HepG2 (cell line): ENCODE results near the gene ABL2. TPM values are rescaled to one million over a fixed set of nuclear protein-coding genes. Genes with fewer than 3 reads are reported as not detected.
A peak's percentile ranks its signal among the peaks of the same experiment; 100 is the strongest.

ENCODE experiments used
- ATF7 ChIP-seq, 2 experiments: fragments of 450-650 bp in 1 of 2; sonication (generic) in 1 of 2; formaldehyde crosslinking in 1 of 2; IDR thresholded peaks; 2 replicates each; pipeline versions ENCODE4 v1.4.0 to v1.6.1; 2016 to 2020; ENCODE audit warnings: antibody characterized with exemption in 1 of 2, mild to moderate bottlenecking in 1 of 2, missing genetic modification reagents in 1 of 2
- CERS6 ChIP-seq: sonication (generic); formaldehyde crosslinking; IDR thresholded peaks from 2 replicates; pipeline ENCODE4 v1.5.0; 2020; ENCODE audit warnings: missing genetic modification reagents
- ESRRA ChIP-seq: sonication (generic); formaldehyde crosslinking; IDR thresholded peaks from 2 replicates; pipeline ENCODE4 v1.5.1; 2020; ENCODE audit warnings: mild to moderate bottlenecking, low read depth, missing genetic modification reagents
- FUBP1 ChIP-seq: sonication (generic); formaldehyde crosslinking; IDR thresholded peaks from 2 replicates; pipeline ENCODE4 v1.5.1; 2020; ENCODE audit warnings: missing genetic modification reagents, mild to moderate bottlenecking, borderline replicate concordance
- GABPA ChIP-seq, 2 experiments: IDR thresholded peaks; 2 replicates each; pipeline ENCODE4 v1.6.1; 2011 to 2016; ENCODE audit warnings: low read depth in 2 of 2, low read length in 1 of 2, missing biosample characterization in 1 of 2, missing genetic modification characterization in 1 of 2
- GTF3A ChIP-seq: sonication (generic); formaldehyde crosslinking; conservative IDR thresholded peaks from 2 replicates; pipeline ENCODE4 v1.4.0; 2020; ENCODE audit warnings: mild to moderate bottlenecking, missing genetic modification reagents
- IKZF4 ChIP-seq: sonication (generic); formaldehyde crosslinking; IDR thresholded peaks from 2 replicates; pipeline ENCODE4 v1.5.1; 2020; ENCODE audit warnings: borderline replicate concordance, mild to moderate bottlenecking, low read depth, missing genetic modification reagents; ENCODE audit errors: not compliant biosample characterization
- KDM1A ChIP-seq: IDR thresholded peaks from 2 replicates; pipeline ENCODE4 v1.6.1; 2016; ENCODE audit warnings: missing compliant biosample characterization
- MYNN ChIP-seq: sonication (generic); formaldehyde crosslinking; IDR thresholded peaks from 2 replicates; pipeline ENCODE4 v1.4.0; 2020; ENCODE audit warnings: mild to moderate bottlenecking, low read depth, missing genetic modification reagents
- MZF1 ChIP-seq: sonication (generic); formaldehyde crosslinking; IDR thresholded peaks from 2 replicates; pipeline ENCODE4 v1.8.1; 2023; ENCODE audit warnings: mild to moderate bottlenecking, missing genetic modification reagents, borderline replicate concordance
- NCOR1 ChIP-seq: fragments of 200-600 bp; sonication (generic); IDR thresholded peaks from 2 replicates; pipeline ENCODE4 v1.7.0; 2017; ENCODE audit warnings: antibody characterized with exemption, low read length, borderline replicate concordance
- PLRG1 ChIP-seq: fragments of 450-650 bp; conservative IDR thresholded peaks from 2 replicates; pipeline ENCODE4 v1.6.1; 2016
- SALL2 ChIP-seq: sonication (generic); formaldehyde crosslinking; IDR thresholded peaks from 2 replicates; pipeline ENCODE4 v1.8.1; 2023; ENCODE audit warnings: mild to moderate bottlenecking, missing genetic modification reagents, inconsistent platforms
- SP5 ChIP-seq: IDR thresholded peaks from 2 replicates; pipeline ENCODE4 v1.6.1; 2016; ENCODE audit warnings: low read depth, borderline replicate concordance
- STAT6 ChIP-seq: sonication (generic); formaldehyde crosslinking; IDR thresholded peaks from 2 replicates; pipeline ENCODE4 v1.4.0; 2020; ENCODE audit warnings: missing genetic modification reagents, mild to moderate bottlenecking, borderline replicate concordance
- TAF1 ChIP-seq: sonication (generic); formaldehyde crosslinking; IDR thresholded peaks from 2 replicates; pipeline ENCODE4 v1.4.0; 2020; ENCODE audit warnings: missing genetic modification reagents
- YEATS4 ChIP-seq: sonication (generic); formaldehyde crosslinking; IDR thresholded peaks from 2 replicates; pipeline ENCODE4 v1.4.0; 2020; ENCODE audit warnings: missing genetic modification reagents, borderline replicate concordance
- ZHX1 ChIP-seq: sonication (generic); formaldehyde crosslinking; IDR thresholded peaks from 2 replicates; pipeline ENCODE4 v1.8.1; 2022; ENCODE audit warnings: low read depth, mild to moderate bottlenecking, missing genetic modification reagents
- ZNF20 ChIP-seq: sonication (generic); formaldehyde crosslinking; IDR thresholded peaks from 2 replicates; pipeline ENCODE4 v1.4.0; 2020; ENCODE audit warnings: mild to moderate bottlenecking, moderate library complexity, missing genetic modification reagents
- ZNF33B ChIP-seq: sonication (generic); formaldehyde crosslinking; IDR thresholded peaks from 2 replicates; pipeline ENCODE4 v1.5.1; 2020; ENCODE audit warnings: mild to moderate bottlenecking, missing genetic modification reagents
- ZNF879 ChIP-seq: sonication (generic); formaldehyde crosslinking; IDR thresholded peaks from 2 replicates; pipeline ENCODE4 v1.8.1; 2023; ENCODE audit warnings: missing genetic modification reagents
- polyA plus RNA-seq, 8 experiments: library from polyadenylated mRNA; depleted of rRNA in 3 of 8; stranded (reverse) in 7 of 8; unstranded in 1 of 8; fragments of >200 nt; fragmentation: Illumina TruSeq in 4 of 8; extraction: Trizol in 4 of 8; gene quantifications; 2 replicates each; pipeline versions ENCODE4 v1.2.1 to v1.2.3, GENCODE V29; 2011 to 2016; ENCODE audit warnings: low read depth in 4 of 8, missing spikeins in 1 of 8, mixed read lengths in 1 of 8; ENCODE audit not compliant: insufficient read depth in 1 of 8
- total RNA-seq, 5 experiments: library from RNA; depleted of rRNA; stranded (reverse); fragments of >200 nt; fragmentation: Illumina TruSeq; extraction: Trizol; gene quantifications; 2 replicates each; pipeline ENCODE4 v1.2.3, GENCODE V29; 2016; ENCODE audit warnings: low read depth in 1 of 5

ABL2 gene
- total and polyA plus RNA-seq, 2 of the 13 experiments (the other 11 are each of a cell fraction or from before 2014, with no cell fraction given): 5.8 to 6.0 TPM

GRCh38 chr1:179151908-179152682 lies 77.4 kb downstream of the ABL2 start (continued):
- TF ChIP-seq FUBP1 (CRISPR knock-in tag) (no peak), TAF1 (CRISPR knock-in tag) (no peak), NCOR1 (peak; percentile 99), SALL2 (CRISPR knock-in tag) (no peak), ZNF33B (CRISPR knock-in tag) (no peak), ZNF20 (no peak), ZNF879 (CRISPR knock-in tag) (no peak), YEATS4 (no peak; the same call in 1 of the 2 replicates), ZHX1 (no peak), GABPA (IDR thresholded peaks at IDR 0.05; ENCODE audit: low read depth, low read length) (no peak), GABPA (CRISPR knock-in tag; IDR thresholded peaks at IDR 0.05; ENCODE audit: low read depth) (0 out of 2 replicates have a peak, but pooled peaks have one; percentile 41), CERS6 (no peak), MYNN (CRISPR knock-in tag) (no peak), ESRRA (CRISPR knock-in tag) (no peak), MZF1 (no peak), IKZF4 (CRISPR knock-in tag) (no peak), KDM1A (CRISPR knock-in tag) (no peak), STAT6 (CRISPR knock-in tag) (peak; percentile 28; the same call in 1 of the 2 replicates), ATF7 (IDR thresholded peaks at IDR 0.05) (no peak), ATF7 (CRISPR knock-in tag; IDR thresholded peaks at IDR 0.05) (no peak), SP5 (0 out of 2 replicates have a peak, but pooled peaks have one; percentile 14), GTF3A (CRISPR knock-in tag) (no peak), PLRG1 (no peak)
